Activated CD4-positive, alpha-beta T cell treated with anti-CD3 and anti-CD28 coated beads, Interleukin-2, amount 10 ng/mL, durations not matched to agents 7 days and 5 days (primary cell): ENCODE data around the gene CCDC70. TPM values are rescaled to one million over a fixed set of nuclear protein-coding genes. Genes with fewer than 3 reads are reported as not detected.

Experiments used
- CTCF ChIA-PET: fragments of 350-600 bp; sonication (Branson Sonifier 250); formaldehyde crosslinking; loops from one replicate; lab custom pipeline; 2021; ENCODE audit warnings: antibody characterized with exemption; lab: Charles Lee
- POLR2A ChIA-PET: fragments of 350-600 bp; sonication (Branson Sonifier 250); formaldehyde crosslinking; loops from one replicate; lab custom pipeline; 2021; ENCODE audit warnings: antibody characterized with exemption; lab: Charles Lee
- DNase-seq: peaks from one replicate; pipeline ENCODE4 v3.0.0-alpha.2; 2020
- H3K27ac Mint-ChIP-seq: one replicate; pipeline ENCODE4 v1.8.0; 2021; ENCODE audit warnings: mild to moderate bottlenecking, moderate library complexity, mixed read lengths
- H3K27me3 Mint-ChIP-seq: one replicate; pipeline ENCODE4 v1.8.0; 2021; ENCODE audit warnings: mixed read lengths
- H3K36me3 Mint-ChIP-seq: one replicate; pipeline ENCODE4 v1.8.0; 2021; ENCODE audit warnings: low read depth, mixed read lengths
- H3K4me1 Mint-ChIP-seq: one replicate; pipeline ENCODE4 v1.8.0; 2021; ENCODE audit warnings: mixed read lengths
- H3K4me3 Mint-ChIP-seq: one replicate; pipeline ENCODE4 v1.8.0; 2021; ENCODE audit warnings: mild to moderate bottlenecking, moderate library complexity, mixed read lengths
- H3K9me3 Mint-ChIP-seq: one replicate; pipeline ENCODE4 v1.8.0; 2021; ENCODE audit warnings: mixed read lengths
- total RNA-seq, 2 experiments: library from RNA; stranded (reverse); gene quantifications; one replicate each; pipeline ENCODE4 v1.2.3, GENCODE V29; 2021

The CCDC70 gene
- not detected for total RNA-seq

DNA sequence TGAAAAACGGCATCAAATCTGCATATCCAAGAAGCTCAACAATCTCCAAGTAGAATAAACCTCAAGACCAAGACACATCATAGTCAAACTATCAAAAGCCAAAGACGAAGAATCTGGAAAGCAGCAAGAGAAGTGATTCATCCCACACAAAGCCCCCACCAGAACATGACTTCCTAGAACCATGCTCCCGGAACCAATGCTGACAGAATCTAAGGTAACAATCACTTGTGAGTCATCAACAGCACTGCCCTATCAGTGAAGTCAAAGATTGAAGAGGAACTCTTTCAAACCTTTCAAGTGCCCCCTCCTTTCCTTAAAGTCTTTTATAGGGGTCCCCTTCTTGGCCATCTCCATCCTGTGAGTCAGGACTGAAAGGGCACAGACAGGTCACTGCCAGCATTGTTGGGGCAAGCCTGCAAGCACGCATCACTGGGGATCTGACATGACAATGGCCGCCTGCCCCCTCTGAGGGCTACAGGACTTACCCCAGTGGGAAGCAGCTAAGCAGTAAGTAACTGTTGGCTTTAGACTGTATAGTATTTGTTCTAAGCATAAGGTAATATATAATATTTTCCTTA is at the start of gene CCDC70:
Gene CCDC70, plus strand, starts transcription at position 247 of the 578 bp plus-strand sequence. CDS start 3,443 bp downstream, outside the sequence.
- no peak for DNase-seq
- POLR2A ChIA-PET: no interaction called here
- Mint-ChIP-seq H3K27ac (no peak within 1 kb of the TSS), H3K27me3 (peaks cover 3% of the 10 kb centered on the region), H3K4me3 (no peak within 1 kb of the TSS), H3K4me1 (peaks cover 10% of the 10 kb centered on the region), H3K36me3 (no peaks in the 10 kb centered on the region), H3K9me3 (no peaks in the 10 kb centered on the region)
- CTCF ChIA-PET: no interaction called here

DNA sequence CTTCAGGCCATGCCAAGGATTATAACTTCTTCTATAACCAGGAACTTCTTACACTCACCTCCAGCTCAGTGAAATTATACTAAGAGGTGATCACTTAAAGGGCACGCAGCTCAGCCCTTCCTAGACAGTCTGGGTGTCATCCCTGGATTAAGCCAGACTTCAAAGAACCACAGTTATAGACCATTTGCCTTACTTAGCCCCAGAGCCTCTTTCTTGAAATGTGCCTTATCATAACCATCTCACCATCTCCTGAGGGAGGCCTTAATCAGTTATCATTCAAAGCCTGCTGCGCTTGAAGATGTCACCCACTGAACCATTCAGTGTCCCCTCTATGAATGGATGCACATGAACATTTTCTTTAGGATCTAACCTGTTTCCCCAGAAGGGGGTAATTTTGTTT is 47.7 kb upstream of the CCDC70 start:
- no peak overlapping the region for H3K27ac Mint-ChIP-seq
- no peaks in the 10 kb centered on the region for H3K9me3 Mint-ChIP-seq
- ChIA-PET POLR2A (no interaction called here), CTCF (interaction anchor here (0.7 to 4.4 kb wide), 12 partner anchors 9 to 313 kb away, joined by 3 to 41 read pairs (median 4); no protein-coding TSS in a partner anchor)
- peaks cover 56% of the 10 kb centered on the region for H3K4me1 Mint-ChIP-seq
- peaks cover 4% of the 10 kb centered on the region for H3K36me3 Mint-ChIP-seq
- no peak overlapping the region for H3K4me3 Mint-ChIP-seq
- no peak for DNase-seq
- H3K27me3 Mint-ChIP-seq: no peaks in the 10 kb centered on the region

DNA sequence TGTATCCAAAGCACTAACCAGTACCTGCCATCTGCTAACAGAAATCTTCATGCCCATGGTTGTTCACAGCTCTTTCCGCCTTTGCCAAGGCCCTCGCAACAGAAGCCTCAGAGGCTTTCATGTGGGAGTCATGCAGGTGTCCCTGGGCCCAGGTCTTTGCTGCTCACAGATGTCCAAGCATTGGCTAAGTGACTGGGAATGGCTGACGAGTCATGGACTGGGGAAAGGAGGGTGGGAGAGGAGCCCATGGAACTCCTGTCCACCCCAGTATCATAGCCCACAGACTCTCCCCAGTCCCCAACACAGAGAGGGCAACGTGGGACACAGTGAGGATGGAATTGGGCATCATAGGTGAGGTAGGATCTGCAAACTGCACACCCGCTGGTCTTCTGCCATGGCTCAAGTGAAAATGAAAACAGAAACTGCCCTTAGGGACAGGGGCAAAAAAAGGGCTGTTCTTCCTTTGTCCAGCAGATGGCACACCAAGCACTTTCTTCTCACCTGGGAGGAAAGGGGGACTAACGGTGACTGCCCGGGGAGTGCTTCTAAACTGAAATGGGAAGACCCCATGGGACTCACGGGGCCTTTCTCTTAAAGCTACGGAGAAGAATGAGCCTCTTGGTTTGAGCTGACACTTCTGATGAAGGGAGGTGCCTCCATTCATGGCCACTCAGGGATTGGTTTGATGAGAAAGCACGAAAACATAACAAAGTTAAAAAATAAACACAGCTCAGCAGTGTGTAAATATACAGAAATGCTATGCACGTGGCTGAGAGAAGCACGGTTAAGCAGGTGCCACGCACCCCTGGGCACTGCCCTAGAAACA is 46.7 kb upstream of the CCDC70 start:
- POLR2A ChIA-PET: no interaction called here
- H3K4me1 Mint-ChIP-seq: peaks cover 65% of the 10 kb centered on the region
- DNase-seq: peak; percentile 83
- peak overlapping the region; percentile 82 for H3K27ac Mint-ChIP-seq
- H3K36me3 Mint-ChIP-seq: peaks cover 4% of the 10 kb centered on the region
- H3K9me3 Mint-ChIP-seq: no peaks in the 10 kb centered on the region
- H3K27me3 Mint-ChIP-seq: no peaks in the 10 kb centered on the region
- H3K4me3 Mint-ChIP-seq: peak overlapping the region; percentile 1
- CTCF ChIA-PET: interaction anchor here (0.7 to 4.4 kb wide), 17 partner anchors 10 to 435 kb away, joined by 3 to 41 read pairs (median 5); partner anchors contain the start of gene TMEM272

DNA sequence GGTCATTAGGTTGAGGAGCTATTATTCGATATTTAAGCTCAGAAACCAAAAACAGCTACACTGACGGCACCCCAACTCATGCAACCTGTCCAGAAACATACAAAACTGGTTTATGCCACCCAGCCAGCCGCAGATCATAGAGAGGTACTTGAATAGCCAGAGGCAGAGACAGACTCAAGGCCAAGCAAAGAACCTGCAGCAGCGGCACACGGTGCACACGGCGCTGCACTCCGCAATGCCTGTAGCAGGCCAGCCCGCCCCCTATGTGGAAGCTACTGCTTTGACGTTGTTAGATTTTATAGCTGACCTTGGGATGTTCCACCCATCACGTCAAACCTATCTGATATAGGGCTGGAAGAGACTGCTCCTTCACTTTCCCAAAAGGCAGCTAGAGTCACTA is 45.9 kb upstream of the CCDC70 start:
- CTCF ChIA-PET: interaction anchor here (0.6 to 4.4 kb wide), 12 partner anchors 10 to 436 kb away, joined by 3 to 41 read pairs (median 6); partner anchors contain the start of gene TMEM272
- POLR2A ChIA-PET: no interaction called here
- Mint-ChIP-seq H3K9me3 (no peaks in the 10 kb centered on the region), H3K4me3 (no peak overlapping the region), H3K27ac (peak overlapping the region; percentile 82), H3K36me3 (peaks cover 4% of the 10 kb centered on the region), H3K4me1 (peaks cover 72% of the 10 kb centered on the region), H3K27me3 (no peaks in the 10 kb centered on the region)
- DNase-seq: no peak

DNA sequence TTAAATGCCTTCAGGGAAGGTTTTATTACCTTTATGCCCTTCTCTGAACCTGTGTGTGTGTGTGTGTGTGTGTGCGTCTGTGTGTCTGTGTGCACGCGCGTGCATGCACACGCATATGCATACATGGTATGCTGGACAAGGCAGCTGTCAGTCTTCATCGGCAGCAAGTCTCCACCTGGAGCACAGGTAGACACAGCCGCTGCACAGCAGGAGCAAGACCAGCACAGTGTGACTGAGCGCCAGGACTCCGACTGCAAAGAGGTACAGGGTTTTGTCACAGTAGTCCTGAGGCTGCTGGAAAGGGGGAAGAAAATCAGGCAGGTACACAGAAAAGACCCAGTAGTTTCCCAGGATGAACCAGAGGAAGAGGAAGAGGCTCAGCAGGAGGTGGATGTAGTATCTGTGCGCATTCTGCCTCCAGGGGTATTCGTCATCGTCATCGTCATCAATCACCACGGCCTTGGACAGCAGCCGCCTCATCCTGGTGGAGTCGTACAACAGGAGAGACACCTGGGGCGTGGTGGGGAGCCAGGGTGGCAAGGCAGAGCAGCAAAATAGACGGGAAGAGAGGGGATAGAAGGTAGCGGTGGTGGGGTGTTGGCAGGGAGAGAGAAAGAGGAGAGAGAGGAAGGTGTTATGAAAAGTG is 45.0 kb upstream of the CCDC70 start:
- Mint-ChIP-seq H3K27me3 (no peaks in the 10 kb centered on the region), H3K4me1 (peaks cover 75% of the 10 kb centered on the region), H3K36me3 (peaks cover 9% of the 10 kb centered on the region), H3K27ac (no peak overlapping the region), H3K4me3 (no peak overlapping the region), H3K9me3 (no peaks in the 10 kb centered on the region)
- ChIA-PET CTCF (interaction anchor here (0.6 to 4.4 kb wide), 8 partner anchors 9 to 276 kb away, joined by 3 to 41 read pairs (median 6); partner anchors contain the start of gene TMEM272), POLR2A (no interaction called here)
- DNase-seq: no peak

DNA sequence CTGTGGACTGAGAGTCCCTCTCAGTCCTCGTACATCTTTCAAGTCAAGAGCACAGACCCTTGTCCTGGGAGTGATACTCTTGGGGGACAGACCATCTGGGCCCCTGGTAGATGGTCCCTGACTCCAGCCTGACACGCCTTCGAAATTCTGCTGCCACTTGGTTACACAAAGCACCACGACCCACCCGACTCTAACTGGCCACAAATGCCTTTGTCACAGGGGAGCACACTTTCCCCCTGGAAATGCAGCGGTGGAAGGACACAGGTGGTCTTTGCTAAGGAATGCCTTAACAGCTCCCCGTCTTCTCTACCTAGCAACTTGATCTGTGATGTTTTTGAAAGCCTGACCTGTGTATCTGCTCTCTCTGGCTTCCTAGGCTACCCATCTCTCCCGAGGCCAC is 44.1 kb upstream of the CCDC70 start:
- H3K4me1 Mint-ChIP-seq: peaks cover 81% of the 10 kb centered on the region
- H3K9me3 Mint-ChIP-seq: no peaks in the 10 kb centered on the region
- no peak for DNase-seq
- H3K36me3 Mint-ChIP-seq: peaks cover 9% of the 10 kb centered on the region
- POLR2A ChIA-PET: no interaction called here
- CTCF ChIA-PET: interaction anchor here (1.2 kb wide), 1 partner anchor 11 kb away, joined by 4 read pairs; no protein-coding TSS in a partner anchor
- no peaks in the 10 kb centered on the region for H3K27me3 Mint-ChIP-seq
- no peak overlapping the region for H3K4me3 Mint-ChIP-seq
- H3K27ac Mint-ChIP-seq: peak overlapping the region; percentile 20

DNA sequence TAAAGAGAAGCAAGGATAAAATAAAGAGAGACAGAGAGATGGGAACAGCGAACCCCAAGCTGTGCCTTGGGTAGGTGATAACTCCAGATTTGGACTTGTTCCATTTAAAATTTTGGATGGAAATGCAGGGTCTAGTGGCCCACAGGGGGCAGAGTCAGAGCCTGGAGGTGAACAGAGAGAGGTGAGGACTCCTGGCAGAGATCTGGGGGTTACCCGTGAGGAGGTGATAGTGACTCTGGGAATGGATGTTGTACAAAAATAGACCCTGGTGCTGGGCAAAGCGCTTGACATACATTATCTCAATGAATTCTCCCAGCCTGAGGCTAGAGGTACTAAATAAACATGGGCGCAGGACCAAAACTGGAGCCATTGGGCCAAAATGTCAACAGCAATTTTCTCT is 43.5 kb upstream of the CCDC70 start:
- CTCF ChIA-PET: interaction anchor here (1.2 kb wide), 1 partner anchor 10 kb away, joined by 4 read pairs; no protein-coding TSS in a partner anchor
- Mint-ChIP-seq H3K4me1 (peaks cover 86% of the 10 kb centered on the region), H3K27ac (no peak overlapping the region), H3K9me3 (no peaks in the 10 kb centered on the region), H3K36me3 (peaks cover 9% of the 10 kb centered on the region), H3K27me3 (no peaks in the 10 kb centered on the region), H3K4me3 (no peak overlapping the region)
- DNase-seq: no peak
- POLR2A ChIA-PET: no interaction called here

DNA sequence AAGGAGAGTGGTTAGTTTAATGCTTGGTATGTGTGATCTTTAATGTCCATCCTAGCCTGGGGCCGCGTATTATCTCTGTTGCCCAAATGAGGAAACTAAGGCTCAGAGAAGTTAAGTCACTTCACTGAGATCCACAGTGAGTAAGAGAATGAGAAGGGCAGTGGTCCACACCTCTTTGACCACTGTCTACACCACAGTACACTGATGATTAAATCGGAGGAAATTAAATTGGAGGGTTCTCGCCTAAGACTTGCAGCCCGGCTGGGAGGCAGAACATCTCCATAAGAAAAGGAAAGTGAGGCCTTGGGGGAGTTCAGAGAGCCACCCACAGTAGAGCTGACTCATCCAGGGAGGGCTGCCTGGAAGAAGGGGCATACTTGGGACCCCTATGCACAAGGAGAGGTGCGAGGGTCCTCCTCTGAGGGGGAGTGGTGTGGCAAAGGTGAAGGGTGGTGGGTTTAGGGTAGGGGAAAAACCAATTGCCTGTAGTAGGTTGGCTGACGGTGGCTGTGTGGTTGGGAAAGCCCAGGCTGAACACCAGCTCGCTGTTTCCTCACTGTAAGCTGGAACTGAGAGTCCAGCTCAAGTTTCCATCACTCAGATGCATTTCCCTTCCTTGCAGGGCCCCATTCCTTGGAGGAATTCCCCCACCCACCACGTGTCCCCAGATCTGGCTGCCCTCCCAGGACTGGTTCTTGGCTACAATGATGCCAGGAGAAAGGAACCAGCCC is 42.8 kb upstream of the CCDC70 start:
- no peak for DNase-seq
- Mint-ChIP-seq H3K9me3 (no peaks in the 10 kb centered on the region), H3K36me3 (peaks cover 9% of the 10 kb centered on the region), H3K27ac (peak overlapping the region; percentile 33), H3K4me3 (no peak overlapping the region), H3K27me3 (no peaks in the 10 kb centered on the region), H3K4me1 (peaks cover 89% of the 10 kb centered on the region)
- ChIA-PET CTCF (interaction anchor here (1.3 kb wide), 1 partner anchor 9 kb away, joined by 4 read pairs; no protein-coding TSS in a partner anchor), POLR2A (no interaction called here)

DNA sequence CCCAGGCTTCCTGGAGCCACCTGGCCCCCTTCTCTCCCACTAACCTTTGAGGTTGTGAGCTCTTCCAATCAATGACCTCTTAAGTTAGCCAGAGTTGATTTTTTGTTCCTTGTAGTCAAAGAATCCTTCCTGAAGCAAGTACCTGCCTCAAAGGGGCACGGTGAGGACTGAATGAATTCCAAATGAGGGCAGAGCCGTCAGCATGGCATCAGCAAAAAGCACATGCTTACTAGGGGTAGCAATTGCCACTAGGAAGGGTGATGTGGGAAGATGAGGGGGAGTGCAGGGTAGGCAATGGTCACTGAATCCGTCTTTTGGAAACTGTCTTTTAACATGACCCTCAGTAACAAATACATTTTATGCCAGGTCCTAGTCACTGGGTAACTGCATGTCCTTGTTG is 42.2 kb upstream of the CCDC70 start:
- ChIA-PET CTCF (interaction anchor here (1.0 to 1.3 kb wide), 2 partner anchors 8 to 258 kb away, joined by 3 to 4 read pairs; no protein-coding TSS in a partner anchor), POLR2A (no interaction called here)
- Mint-ChIP-seq H3K27me3 (no peaks in the 10 kb centered on the region), H3K4me1 (peaks cover 90% of the 10 kb centered on the region), H3K4me3 (no peak overlapping the region), H3K9me3 (no peaks in the 10 kb centered on the region), H3K27ac (peak overlapping the region; percentile 97), H3K36me3 (peaks cover 13% of the 10 kb centered on the region)
- no peak for DNase-seq

DNA sequence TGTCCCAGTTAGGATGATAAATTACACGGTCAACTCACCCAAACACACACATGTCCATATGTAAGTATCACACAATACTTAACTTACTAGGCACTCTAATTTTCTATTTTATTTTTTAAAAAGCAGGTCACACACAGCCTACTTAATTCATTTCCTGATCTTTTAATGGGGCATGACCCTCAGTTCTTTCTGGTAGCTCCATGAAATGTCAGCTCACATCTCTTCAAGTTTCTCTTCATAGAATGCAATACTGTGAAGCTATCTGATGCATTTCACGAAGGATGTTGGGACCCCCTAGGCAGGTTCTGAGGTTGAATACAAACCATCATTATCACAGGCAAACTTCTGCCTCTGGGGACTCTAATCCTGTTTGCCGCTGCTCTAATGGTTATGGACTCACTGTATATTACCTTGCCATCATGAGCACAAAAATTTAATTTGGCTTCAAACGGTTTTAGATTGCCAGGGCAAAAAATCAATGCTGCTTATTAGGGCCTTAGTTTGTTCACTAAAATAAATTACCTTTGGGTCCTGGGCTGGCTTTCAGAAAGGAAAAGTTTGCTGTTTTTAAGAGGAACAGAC is 41.7 kb upstream of the CCDC70 start:
- peak overlapping the region; percentile 97 for H3K27ac Mint-ChIP-seq
- H3K9me3 Mint-ChIP-seq: no peaks in the 10 kb centered on the region
- H3K4me3 Mint-ChIP-seq: no peak overlapping the region
- H3K4me1 Mint-ChIP-seq: peaks cover 90% of the 10 kb centered on the region
- no peaks in the 10 kb centered on the region for H3K27me3 Mint-ChIP-seq
- CTCF ChIA-PET: interaction anchor here (1.0 to 1.3 kb wide), 2 partner anchors 8 to 258 kb away, joined by 3 to 4 read pairs; no protein-coding TSS in a partner anchor
- peaks cover 13% of the 10 kb centered on the region for H3K36me3 Mint-ChIP-seq
- POLR2A ChIA-PET: no interaction called here
- DNase-seq: no peak

DNA sequence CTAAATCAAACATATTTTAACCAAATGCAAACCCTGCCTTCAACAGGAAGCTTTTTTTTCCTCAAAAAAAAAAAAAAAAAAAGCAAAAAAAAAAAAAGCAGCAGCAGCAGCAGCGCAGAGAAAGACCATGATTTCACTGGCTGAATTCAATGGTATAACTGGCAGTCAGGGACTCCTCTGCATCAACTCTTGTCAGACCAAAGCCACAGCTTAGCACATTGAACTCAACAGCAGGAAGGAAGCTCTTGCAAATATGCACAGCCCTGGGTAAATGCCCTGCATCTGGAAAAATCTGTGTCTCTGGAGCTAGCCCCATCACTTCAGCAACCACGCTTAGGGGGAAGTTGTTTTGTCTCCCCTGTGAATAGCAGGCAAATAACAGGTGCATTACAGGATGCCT is 40.2 kb upstream of the CCDC70 start:
- peak overlapping the region; percentile 56 for H3K4me3 Mint-ChIP-seq
- peak overlapping the region; percentile 97 for H3K27ac Mint-ChIP-seq
- peaks cover 13% of the 10 kb centered on the region for H3K36me3 Mint-ChIP-seq
- H3K4me1 Mint-ChIP-seq: peaks cover 94% of the 10 kb centered on the region
- no peaks in the 10 kb centered on the region for H3K9me3 Mint-ChIP-seq
- ChIA-PET POLR2A (no interaction called here), CTCF (interaction anchor here (0.8 to 2.0 kb wide), 3 partner anchors 13 to 71 kb away, joined by 3 to 4 read pairs (median 3); no protein-coding TSS in a partner anchor)
- DNase-seq: peak; percentile 55
- no peaks in the 10 kb centered on the region for H3K27me3 Mint-ChIP-seq
